Endothelial cell of umbilical vein (primary cell): ENCODE measurements around the gene SIN3A. TPM values are rescaled to one million over a fixed set of nuclear protein-coding genes. Genes with fewer than 3 reads are reported as not detected.

Experiments
- BruUV-seq: library from RNA; stranded (reverse); fragments of 400-500 nt; replicated peaks from 2 replicates; lab custom pipeline; 2021; lab: Mats Ljungman, UMichigan
- CTCF ChIA-PET: fragments of 300-600, 350-600 bp; sonication (Branson Sonifier 250); formaldehyde crosslinking; loops from one replicate; lab custom pipeline; 2021; ENCODE audit warnings: antibody characterized with exemption, inconsistent platforms; lab: Charles Lee
- POLR2A ChIA-PET: fragments of 300-600, 350-600 bp; sonication (Branson Sonifier 250); formaldehyde crosslinking; loops from one replicate; lab custom pipeline; 2021; ENCODE audit warnings: antibody characterized with exemption, inconsistent platforms; lab: Charles Lee
- DNase-seq: peaks from one replicate; pipeline ENCODE4 v3.0.0-alpha.2; 2011; ENCODE audit warnings: low read depth, low spot score
- FAIRE-seq: peaks from 2 replicates; lab custom pipeline; 2011; peaks lifted over from hg19 to GRCh38; lab: Jason Lieb, UNC
- H2AFZ ChIP-seq: 2 replicates; pipeline ENCODE4 v1.6.0; 2012; ENCODE audit warnings: low read depth, low read length, control low read depth, inconsistent platforms
- H3K27ac ChIP-seq: 2 replicates; pipeline ENCODE4 v1.5.1; 2011; ENCODE audit warnings: low read depth, mild to moderate bottlenecking, control low read depth, low read length, moderate library complexity; ENCODE audit not compliant: insufficient read depth
- H3K27me3 ChIP-seq, 2 experiments: 2 replicates each; pipeline versions ENCODE4 v1.6.0 to v1.6.1; 2011; ENCODE audit warnings: low read length in 2 of 2, mixed read lengths in 1 of 2; ENCODE audit not compliant: control insufficient read depth in 2 of 2, insufficient read depth in 2 of 2
- H3K36me3 ChIP-seq, 2 experiments: 2 replicates in 1 of 2; 3 replicates in 1 of 2; pipeline ENCODE4 v1.5.1; 2011; ENCODE audit warnings: low read length in 2 of 2, mild to moderate bottlenecking in 1 of 2, moderate library complexity in 1 of 2; ENCODE audit not compliant: control insufficient read depth in 2 of 2, insufficient read depth in 2 of 2; ENCODE audit errors: extremely low read depth in 1 of 2
- H3K4me1 ChIP-seq: 3 replicates; pipeline ENCODE4 v1.5.1; 2011; ENCODE audit warnings: mild to moderate bottlenecking, low read length; ENCODE audit not compliant: control insufficient read depth, insufficient read depth; ENCODE audit errors: extremely low read depth
- H3K4me2 ChIP-seq: 2 replicates; pipeline ENCODE4 v1.6.1; 2011; ENCODE audit warnings: low read length, control low read depth, mixed read lengths; ENCODE audit not compliant: insufficient read depth
- H3K4me3 ChIP-seq, 3 experiments: fragments of 200-600 bp in 1 of 3; sonication (generic), shearing (Covaris generic) in 1 of 3; replicated peaks in 1 of 3; 2 replicates each; pipeline ENCODE4 v1.5.1; 2011 to 2016; ENCODE audit warnings: control low read depth in 3 of 3, low read length in 3 of 3, mild to moderate bottlenecking in 2 of 3, inconsistent platforms in 1 of 3, low read depth in 1 of 3, moderate library complexity in 1 of 3; ENCODE audit not compliant: insufficient read depth in 1 of 3
- H3K79me2 ChIP-seq: 2 replicates; pipeline ENCODE4 v1.6.0; 2012; ENCODE audit warnings: low read length, inconsistent platforms; ENCODE audit not compliant: control insufficient read depth, insufficient read depth
- H3K9ac ChIP-seq: replicated peaks from 2 replicates; pipeline ENCODE3; 2011; ENCODE audit warnings: low read length, control low read depth; ENCODE audit not compliant: insufficient read depth; ENCODE audit errors: extremely low read depth
- H3K9me1 ChIP-seq: replicated peaks from 3 replicates; pipeline ENCODE4 v1.6.0; 2011; ENCODE audit warnings: mild to moderate bottlenecking, low read length; ENCODE audit not compliant: control insufficient read depth, insufficient read depth; ENCODE audit errors: extremely low read depth
- H3K9me3 ChIP-seq: replicated peaks from 2 replicates; pipeline ENCODE4 v1.5.1; 2012; ENCODE audit warnings: low read length, inconsistent platforms; ENCODE audit not compliant: control insufficient read depth, insufficient read depth
- H4K20me1 ChIP-seq: replicated peaks from 2 replicates; pipeline ENCODE3; 2011; ENCODE audit warnings: mild to moderate bottlenecking, low read length; ENCODE audit not compliant: control insufficient read depth, insufficient read depth; ENCODE audit errors: extremely low read depth
- EZH2 ChIP-seq: IDR thresholded peaks from 2 replicates; pipeline ENCODE4 v1.6.1; 2012; ENCODE audit warnings: borderline replicate concordance, low read depth, mild to moderate bottlenecking, moderate library complexity, low read length, inconsistent platforms; ENCODE audit not compliant: severe bottlenecking
- FOS ChIP-seq: IDR thresholded peaks from 2 replicates; pipeline ENCODE4 v1.6.1; 2011; ENCODE audit warnings: mild to moderate bottlenecking, low read length, moderate library complexity, borderline replicate concordance; ENCODE audit not compliant: insufficient read depth
- GATA2 ChIP-seq: IDR thresholded peaks from 2 replicates; pipeline ENCODE4 v1.7.0; 2011; ENCODE audit warnings: low read depth, mild to moderate bottlenecking, moderate library complexity, mixed read lengths, low read length; ENCODE audit not compliant: insufficient read length, insufficient read depth
- JUN ChIP-seq: IDR thresholded peaks from 2 replicates; pipeline ENCODE4 v1.6.1; 2011; ENCODE audit warnings: borderline replicate concordance, low read depth; ENCODE audit not compliant: insufficient read length, insufficient read depth
- MYC ChIP-seq: IDR thresholded peaks from one replicate; pipeline ENCODE4 v1.6.1; 2011; ENCODE audit warnings: mild to moderate bottlenecking, low read depth, low read length
- POLR2A ChIP-seq: IDR thresholded peaks from 2 replicates; pipeline ENCODE4 v1.6.1; 2012; ENCODE audit warnings: low read depth, mild to moderate bottlenecking, control low read depth, low read length
- POLR2AphosphoS5 ChIP-seq: IDR thresholded peaks from 2 replicates; pipeline ENCODE4 v1.6.1; 2012; ENCODE audit warnings: low read depth, mild to moderate bottlenecking, control low read depth, low read length, moderate library complexity; ENCODE audit not compliant: insufficient read depth
- dilution Hi-C: fragments of 300-500 bp; cut with MboI; formaldehyde crosslinking; loops from one replicate; pipeline ENCODE4 v1.15.0; 2019; ENCODE audit warnings: low sequenced_read_pairs; ENCODE audit not compliant: extremely low pct_ligation_motif_present
- intact Hi-C: fragments of 100-400 bp; cut with micrococcal nuclease; formaldehyde crosslinking; loops from one replicate; pipeline ENCODE4 v1.10.0; 2022
- polyA plus RNA-seq, 4 experiments: library from polyadenylated mRNA; depleted of rRNA in 3 of 4; stranded (reverse) in 3 of 4; unstranded in 1 of 4; fragments of >200 nt; gene quantifications; 2 replicates each; pipeline versions ENCODE4 v1.2.1 to v1.2.3, GENCODE V29; 2011 to 2012; ENCODE audit warnings: missing spikeins in 1 of 4
- total RNA-seq: library from RNA; stranded (reverse); gene quantifications from 2 replicates; pipeline ENCODE4 v1.2.3, GENCODE V29; 2021
- TF ChIP-seq, protein P1 (sequence below): IDR thresholded peaks from 2 replicates; pipeline ENCODE4 v1.6.1; 2011; ENCODE audit not compliant: insufficient read depth, insufficient read length
- TF ChIP-seq, protein P2 (sequence below), 2 donors: IDR thresholded peaks; 1 replicate in 1 of 2; 2 replicates in 1 of 2; pipeline ENCODE4 v1.5.1; 2011; ENCODE audit warnings: low read length in 2 of 2, mild to moderate bottlenecking in 2 of 2, moderate library complexity in 2 of 2, control low read depth in 1 of 2, inconsistent platforms in 1 of 2, low read depth in 1 of 2; ENCODE audit not compliant: insufficient read depth in 1 of 2; ENCODE audit errors: extremely low read depth in 1 of 2

SIN3A gene
- total and polyA plus RNA-seq, 2 donors (not counting 3 experiments of a cell fraction or from before 2014, with no cell fraction given), result 30.6 to 44.5 TPM

DNA sequence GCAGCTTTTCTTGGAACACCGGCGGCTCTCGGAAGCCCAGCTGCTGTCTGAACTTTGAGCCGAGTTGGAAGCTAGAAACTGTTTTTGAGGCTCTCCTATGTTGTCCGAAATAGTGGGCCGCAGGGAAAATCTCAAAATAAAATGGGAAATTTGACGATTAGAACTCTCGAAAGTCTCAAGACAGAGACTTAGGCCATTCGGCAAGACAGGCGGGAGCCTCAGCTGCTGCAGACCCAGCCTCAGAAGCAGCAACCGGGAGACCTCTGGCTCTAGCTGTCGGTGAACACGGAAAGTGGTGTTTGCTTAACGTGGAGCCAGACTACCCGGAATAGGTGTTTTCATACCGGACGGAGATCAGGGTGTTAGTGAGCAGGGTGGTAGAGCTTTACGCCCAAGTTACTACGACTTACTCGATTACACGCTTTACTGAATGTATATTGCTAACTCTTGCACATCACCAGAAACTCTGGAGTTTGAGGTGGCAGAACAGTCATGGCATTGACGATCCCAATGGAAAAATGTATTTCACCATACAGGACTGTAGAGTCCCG lies 82.7 kb downstream of the SIN3A start:
- intact Hi-C loops, result loop anchor here (1.0 to 10.0 kb wide), 6 partner anchors 86 to 436 kb away; partner anchors contain the start of genes IMP3 and SNUPN
- Histone ChIP-seq H3K4me3 (peak overlapping the region; percentile 50 to 83 (median 51)), H4K20me1 (no peaks in the 10 kb centered on the region), H3K27me3 (no peaks in the 10 kb centered on the region), H3K27ac (peak overlapping the region; percentile 79), H3K36me3 (peaks cover 6 to 32% of the 10 kb centered on the region in 2 experiments), H2AFZ (peak overlapping the region; percentile 8), H3K9ac (peak overlapping the region; percentile 92), H3K9me1 (no peaks in the 10 kb centered on the region), H3K4me1 (peaks cover 15% of the 10 kb centered on the region), H3K4me2 (peak overlapping the region; percentile 62), H3K9me3 (no peaks in the 10 kb centered on the region), H3K79me2 (peaks cover 9% of the 10 kb centered on the region)
- FAIRE-seq (no peak), DNase-seq (no peak)
- no peak for TF ChIP-seq POLR2A
- TF ChIP-seq, protein P1, sequence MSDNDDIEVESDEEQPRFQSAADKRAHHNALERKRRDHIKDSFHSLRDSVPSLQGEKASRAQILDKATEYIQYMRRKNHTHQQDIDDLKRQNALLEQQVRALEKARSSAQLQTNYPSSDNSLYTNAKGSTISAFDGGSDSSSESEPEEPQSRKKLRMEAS, result no peak
- no peak for TF ChIP-seq FOS
- TF ChIP-seq GATA2, result no peak
- no peak for TF ChIP-seq POLR2AphosphoS5
- no peak for TF ChIP-seq JUN
- TF ChIP-seq EZH2, result no peak
- TF ChIP-seq, protein P2, sequence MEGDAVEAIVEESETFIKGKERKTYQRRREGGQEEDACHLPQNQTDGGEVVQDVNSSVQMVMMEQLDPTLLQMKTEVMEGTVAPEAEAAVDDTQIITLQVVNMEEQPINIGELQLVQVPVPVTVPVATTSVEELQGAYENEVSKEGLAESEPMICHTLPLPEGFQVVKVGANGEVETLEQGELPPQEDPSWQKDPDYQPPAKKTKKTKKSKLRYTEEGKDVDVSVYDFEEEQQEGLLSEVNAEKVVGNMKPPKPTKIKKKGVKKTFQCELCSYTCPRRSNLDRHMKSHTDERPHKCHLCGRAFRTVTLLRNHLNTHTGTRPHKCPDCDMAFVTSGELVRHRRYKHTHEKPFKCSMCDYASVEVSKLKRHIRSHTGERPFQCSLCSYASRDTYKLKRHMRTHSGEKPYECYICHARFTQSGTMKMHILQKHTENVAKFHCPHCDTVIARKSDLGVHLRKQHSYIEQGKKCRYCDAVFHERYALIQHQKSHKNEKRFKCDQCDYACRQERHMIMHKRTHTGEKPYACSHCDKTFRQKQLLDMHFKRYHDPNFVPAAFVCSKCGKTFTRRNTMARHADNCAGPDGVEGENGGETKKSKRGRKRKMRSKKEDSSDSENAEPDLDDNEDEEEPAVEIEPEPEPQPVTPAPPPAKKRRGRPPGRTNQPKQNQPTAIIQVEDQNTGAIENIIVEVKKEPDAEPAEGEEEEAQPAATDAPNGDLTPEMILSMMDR (IDR thresholded peaks at IDR 0.05; ENCODE audit: extremely low read depth in 1 of 2, insufficient read depth in 1 of 2, low read depth in 1 of 2, low read length in 2 of 2), result no peak
- no peak for TF ChIP-seq MYC
- dilution Hi-C loops, result no loop called here
- CTCF ChIA-PET, result interaction anchor here (0.9 to 2.8 kb wide), 22 partner anchors 8 to 598 kb away, joined by 3 to 21 read pairs (median 5); partner anchors contain the start of genes PTPN9 and SIN3A
- POLR2A ChIA-PET, result interaction anchor here (1.2 to 1.4 kb wide), 2 partner anchors 83 to 272 kb away, joined by 4 to 8 read pairs; partner anchors contain the start of genes IMP3 and SIN3A
- TSS peak; percentile 65 for BruUV-seq
